Adrenal gland (tissue), 12 donors: ENCODE data around the gene WDFY4. TPM values are rescaled to one million over a fixed set of nuclear protein-coding genes. Genes with fewer than 3 reads are reported as not detected.

Source experiments
- DNase-seq, 7 donors: peaks; one replicate each; pipeline ENCODE4 v3.0.0-alpha.2; 2019 to 2020
- H3K27ac ChIP-seq, 5 donors: fragments of 200-600 bp; sonication (generic) in 4 of 5; 1 replicate in 3 of 5; 2 replicates in 2 of 5; pipeline versions ENCODE4 v1.5.1 to v1.8.0; 2016 to 2020; ENCODE audit warnings: mild to moderate bottlenecking in 1 of 5
- H3K27me3 ChIP-seq: fragments of 200-600 bp; 2 replicates; pipeline ENCODE4 v1.8.0; 2021
- H3K36me3 ChIP-seq, 2 donors: fragments of 200-600 bp; replicated peaks in 1 of 2; 1 replicate in 1 of 2; 2 replicates in 1 of 2; pipeline versions ENCODE4 v1.5.1 to v1.8.0; 2018 to 2022
- H3K4me1 ChIP-seq, 2 donors: fragments of 200-600 bp; replicated peaks in 1 of 2; 1 replicate in 1 of 2; 2 replicates in 1 of 2; pipeline versions ENCODE4 v1.5.1 to v1.8.0; 2018 to 2021
- H3K4me3 ChIP-seq, 4 donors: fragments of 200-600 bp; sonication (generic) in 3 of 4; one replicate each; pipeline ENCODE4 v1.5.1; 2016 to 2018
- H3K9me3 ChIP-seq, 3 donors: fragments of 200-600 bp; sonication (generic) in 1 of 3; replicated peaks in 1 of 3; 1 replicate in 2 of 3; 2 replicates in 1 of 3; pipeline versions ENCODE4 v1.5.1 to v1.8.0; 2016 to 2021
- POLR2A ChIP-seq, 2 donors: fragments of 450-650 bp; IDR thresholded peaks; one replicate each; pipeline ENCODE4 v1.6.1; 2017; ENCODE audit warnings: antibody characterized with exemption in 2 of 2, mild to moderate bottlenecking in 2 of 2, moderate library complexity in 1 of 2
- WGBS, 4 donors: extraction: QIAGEN DNeasy Blood & Tissue Kit in 2 of 4; methylation state at CpG; one replicate each; pipeline versions ENCODE4 v1.1.5 to v1.1.7; 2013 to 2017; 5-methylcytosine and 5-hydroxymethylcytosine counted together
- intact Hi-C, 2 donors: fragments of 100-400 bp; cut with DNase I; formaldehyde crosslinking; loops; one replicate each; pipeline versions ENCODE4 v1.14.1 to v1.15.0; 2022 to 2023
- polyA plus RNA-seq, 3 donors: library from polyadenylated mRNA; stranded (reverse); fragments of 200-250 nt in 2 of 3; fragments of 350-450 nt in 1 of 3; fragmentation: Illumina TruSeq in 1 of 3; extraction: RNeasy Lipid Tissue Mini Kit (QIAGEN cat#74804) in 1 of 3; gene quantifications; one replicate each; pipeline ENCODE4 v1.2.3, GENCODE V29; 2013 to 2014
- total RNA-seq, 9 donors: library from RNA; depleted of rRNA in 4 of 9; stranded (reverse); fragments of >200 nt in 4 of 9; fragments of 120-200 nt in 1 of 9; fragmentation: NEBNext Ultra II Directional in 1 of 9; extraction: Animal tissue kit (Norgen Biotek cat#: 25700) in 1 of 9; gene quantifications; one replicate each; pipeline versions ENCODE4 v1.1.0 to v1.2.4, GENCODE V29; 2013 to 2023
- TF ChIP-seq, protein P1 (sequence below), 6 experiments: fragments of 450-650 bp in 4 of 6; fragments of 200-600 bp in 2 of 6; sonication (generic) in 1 of 6; IDR thresholded peaks; 1 replicate in 5 of 6; 2 replicates in 1 of 6; pipeline versions ENCODE4 v1.5.1 to v1.8.0; 2016 to 2021; ENCODE audit warnings: antibody characterized with exemption in 6 of 6, mild to moderate bottlenecking in 2 of 6, moderate library complexity in 1 of 6
- donor health status: healthy with polysubstance abuse.
- donor health status: Bipolar disorder and iron deficiency.
- donor health status: DM: yes; HTN: yes; CAD: no.
- donor health status: DM: no; HTN: no; CAD: no.
- donor health status: DM: no; HTN: no; CAD: no.
- donor health status: DM: yes; HTN: yes; CAD: no.

Gene WDFY4
- total and polyA plus RNA-seq, 12 donors: 0.61 to 9.9 (median 5.7) TPM

DNA sequence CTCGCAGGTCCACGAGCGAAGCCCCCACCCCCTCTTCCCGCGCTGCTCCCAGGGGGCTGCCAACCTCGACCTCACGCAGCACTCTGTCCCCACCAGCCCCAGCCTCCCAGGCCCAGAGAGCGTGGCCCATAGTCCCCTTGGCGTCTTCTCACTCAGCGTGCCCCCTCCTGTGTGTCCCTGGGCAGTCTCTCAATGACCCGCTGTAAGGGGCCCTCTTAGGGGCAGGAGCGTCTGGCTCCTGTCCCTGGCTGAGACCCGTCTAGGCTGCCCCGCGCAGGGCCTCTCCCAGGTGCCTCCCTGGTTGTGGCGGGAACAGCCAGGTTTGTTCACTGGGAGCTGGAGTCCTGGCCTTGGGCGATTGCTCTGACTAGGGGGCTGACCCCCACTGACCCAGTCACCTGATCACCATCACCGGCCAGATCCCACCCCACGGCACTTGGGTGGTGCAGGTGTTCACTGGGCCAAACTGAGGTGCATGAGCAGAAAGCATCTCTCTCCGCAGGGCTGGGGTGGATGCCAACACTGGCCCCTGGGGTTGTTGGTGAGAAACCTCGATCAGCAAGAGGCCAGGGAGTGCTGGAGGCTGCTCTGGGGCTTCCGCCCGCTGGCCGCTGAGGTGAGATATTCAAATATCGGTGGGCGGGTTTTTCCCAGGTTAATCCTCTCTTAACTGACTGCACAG lies 12.6 kb upstream of the WDFY4 start:
- Histone ChIP-seq H3K4me1 (no peaks in the 10 kb centered on the region), H3K36me3 (no peaks in the 10 kb centered on the region), H3K4me3 (no peak overlapping the region), H3K27me3 (no peaks in the 10 kb centered on the region), H3K9me3 (no peaks in the 10 kb centered on the region), H3K27ac (no peak overlapping the region)
- TF ChIP-seq, protein P1, sequence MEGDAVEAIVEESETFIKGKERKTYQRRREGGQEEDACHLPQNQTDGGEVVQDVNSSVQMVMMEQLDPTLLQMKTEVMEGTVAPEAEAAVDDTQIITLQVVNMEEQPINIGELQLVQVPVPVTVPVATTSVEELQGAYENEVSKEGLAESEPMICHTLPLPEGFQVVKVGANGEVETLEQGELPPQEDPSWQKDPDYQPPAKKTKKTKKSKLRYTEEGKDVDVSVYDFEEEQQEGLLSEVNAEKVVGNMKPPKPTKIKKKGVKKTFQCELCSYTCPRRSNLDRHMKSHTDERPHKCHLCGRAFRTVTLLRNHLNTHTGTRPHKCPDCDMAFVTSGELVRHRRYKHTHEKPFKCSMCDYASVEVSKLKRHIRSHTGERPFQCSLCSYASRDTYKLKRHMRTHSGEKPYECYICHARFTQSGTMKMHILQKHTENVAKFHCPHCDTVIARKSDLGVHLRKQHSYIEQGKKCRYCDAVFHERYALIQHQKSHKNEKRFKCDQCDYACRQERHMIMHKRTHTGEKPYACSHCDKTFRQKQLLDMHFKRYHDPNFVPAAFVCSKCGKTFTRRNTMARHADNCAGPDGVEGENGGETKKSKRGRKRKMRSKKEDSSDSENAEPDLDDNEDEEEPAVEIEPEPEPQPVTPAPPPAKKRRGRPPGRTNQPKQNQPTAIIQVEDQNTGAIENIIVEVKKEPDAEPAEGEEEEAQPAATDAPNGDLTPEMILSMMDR (IDR thresholded peaks at IDR 0.05): no peak
- TF ChIP-seq POLR2A (IDR thresholded peaks at IDR 0.05): no peak
- 66 to 79% (median 73%) methylated on average over 11 to 26 of the region's 26 CpGs for WGBS, 4 donors
- DNase-seq: no peak
- intact Hi-C loops: no loop called here

DNA sequence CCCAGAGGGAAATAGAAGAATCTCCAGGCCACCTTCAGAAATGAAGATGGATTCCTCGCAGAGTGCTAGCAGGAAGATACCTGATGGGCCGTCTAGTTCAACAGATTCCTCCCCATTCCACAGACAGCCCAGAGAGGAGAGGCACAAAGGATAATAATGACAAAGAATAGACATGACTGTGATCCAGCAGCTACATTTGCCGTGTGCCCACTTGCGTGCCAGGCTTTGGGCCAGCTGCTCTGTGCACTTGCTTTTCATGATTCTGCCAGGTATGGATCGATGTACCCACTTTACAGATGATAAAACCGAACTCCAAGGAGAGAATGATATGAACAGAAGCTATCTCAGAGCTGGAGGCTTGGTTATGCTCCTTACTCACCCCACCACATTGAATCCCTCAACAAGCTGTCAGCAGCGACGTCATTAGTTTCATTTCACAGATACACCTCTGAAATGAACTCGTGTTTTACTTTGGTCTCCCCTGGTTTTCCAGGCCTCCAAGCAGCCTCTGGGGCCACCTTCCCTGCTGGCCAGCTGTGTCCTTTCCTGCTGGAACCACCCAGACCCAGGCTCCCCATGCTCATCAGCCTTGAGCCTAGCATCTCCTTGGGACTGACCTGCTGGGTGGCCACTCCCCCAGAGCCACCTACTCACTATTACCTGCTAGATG lies 11.9 kb upstream of the WDFY4 start:
- no peak overlapping the region for H3K4me3 ChIP-seq
- TF ChIP-seq POLR2A (IDR thresholded peaks at IDR 0.05): no peak
- TF ChIP-seq, protein P1 (IDR thresholded peaks at IDR 0.05): no peak
- no peak for DNase-seq
- no peak overlapping the region for H3K27ac ChIP-seq
- intact Hi-C loops: no loop called here
- no peaks in the 10 kb centered on the region for H3K4me1 ChIP-seq
- no peaks in the 10 kb centered on the region for H3K9me3 ChIP-seq
- H3K36me3 ChIP-seq: no peaks in the 10 kb centered on the region
- WGBS, 4 donors: 85 to 89% (median 88%) methylated on average over 9 of the region's 9 CpGs
- no peaks in the 10 kb centered on the region for H3K27me3 ChIP-seq

DNA sequence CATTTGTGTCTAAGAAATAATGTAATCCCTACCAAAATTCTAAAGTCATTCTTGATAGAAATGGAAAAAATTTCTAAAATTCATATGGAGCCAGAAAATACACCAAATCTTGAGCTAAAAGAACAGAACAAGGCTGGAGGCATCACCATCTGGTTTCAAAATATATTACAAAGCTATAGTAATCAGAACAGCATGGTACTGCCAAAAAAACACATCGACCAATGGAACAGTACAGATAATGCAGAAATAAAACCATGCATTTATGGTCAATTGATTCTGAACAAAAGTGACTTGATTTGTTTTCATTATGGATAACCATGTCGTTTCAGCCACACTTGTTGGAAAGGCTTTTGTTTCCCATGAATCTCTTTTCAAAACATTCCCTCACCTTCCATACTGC lies 7.0 kb upstream of the WDFY4 start:
- 83 to 91% (median 86%) methylated on average over 2 of the region's 2 CpGs for WGBS, 4 donors
- Histone ChIP-seq H3K27ac (no peak overlapping the region), H3K9me3 (no peaks in the 10 kb centered on the region), H3K4me3 (no peak overlapping the region), H3K36me3 (no peaks in the 10 kb centered on the region), H3K27me3 (no peaks in the 10 kb centered on the region), H3K4me1 (no peaks in the 10 kb centered on the region)
- TF ChIP-seq, protein P1 (IDR thresholded peaks at IDR 0.05): no peak
- no peak for TF ChIP-seq POLR2A (IDR thresholded peaks at IDR 0.05)
- intact Hi-C loops: no loop called here
- DNase-seq: no peak

DNA sequence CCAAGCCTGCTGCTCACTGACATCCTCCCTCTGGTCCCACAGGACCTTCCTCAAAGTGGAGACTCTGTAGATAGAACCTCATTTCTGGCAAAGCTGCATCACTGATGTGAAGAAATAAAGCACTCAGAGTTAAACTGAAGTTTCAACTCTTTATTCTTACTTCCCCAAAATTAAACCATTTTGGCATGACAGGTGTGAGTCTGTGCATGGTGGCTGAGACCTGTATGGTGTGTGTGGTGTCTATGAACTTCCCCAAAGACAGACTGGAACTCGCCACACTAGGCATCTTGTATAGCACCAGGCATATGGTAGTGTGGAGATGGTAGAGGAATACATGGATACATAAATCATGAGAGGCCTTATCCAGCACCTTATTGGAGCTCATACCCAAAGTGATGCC lies 6.6 kb upstream of the WDFY4 start:
- no peaks in the 10 kb centered on the region for H3K27me3 ChIP-seq
- TF ChIP-seq, protein P1 (IDR thresholded peaks at IDR 0.05): no peak
- no peak for TF ChIP-seq POLR2A (IDR thresholded peaks at IDR 0.05)
- WGBS, 4 donors: 56 to 75% (median 73%) methylated on average over 1 of the region's 1 CpG
- no peak for DNase-seq
- no peaks in the 10 kb centered on the region for H3K4me1 ChIP-seq
- no peaks in the 10 kb centered on the region for H3K36me3 ChIP-seq
- no peaks in the 10 kb centered on the region for H3K9me3 ChIP-seq
- no peak overlapping the region for H3K27ac ChIP-seq
- H3K4me3 ChIP-seq: no peak overlapping the region
- intact Hi-C loops: no loop called here
